HG03039 (cell line): ENCODE results near the gene PHF21B.

ENCODE experiments used
- ATAC-seq: cut with Tn5 transposase; IDR thresholded peaks from one replicate; pipeline ENCODE4 v1.9.1; 2021; ENCODE audit warnings: mild to moderate bottlenecking, moderate library complexity; ENCODE audit not compliant: unreplicated experiment

PHF21B gene

DNA sequence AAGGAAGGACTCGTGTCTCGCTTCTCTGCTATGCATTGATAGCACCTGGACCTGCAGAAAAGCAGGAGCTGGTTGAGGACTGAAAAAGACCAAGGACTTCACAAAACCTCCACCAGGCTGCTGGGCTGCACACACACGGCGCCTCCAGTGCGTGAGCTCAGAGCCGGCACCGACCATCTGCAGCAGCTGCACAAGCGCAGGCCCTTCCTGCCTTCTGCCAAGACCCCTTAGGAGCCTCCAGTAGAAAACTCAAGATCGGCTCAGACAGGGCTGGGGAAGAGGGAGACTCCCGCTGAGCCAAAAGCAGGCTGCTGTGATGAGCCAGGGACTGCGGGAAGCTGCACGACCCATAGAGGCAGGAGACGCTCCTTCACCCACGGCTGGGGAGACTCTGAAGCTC is 70.9 kb downstream of the PHF21B start:
- ATAC-seq, result no peak

DNA sequence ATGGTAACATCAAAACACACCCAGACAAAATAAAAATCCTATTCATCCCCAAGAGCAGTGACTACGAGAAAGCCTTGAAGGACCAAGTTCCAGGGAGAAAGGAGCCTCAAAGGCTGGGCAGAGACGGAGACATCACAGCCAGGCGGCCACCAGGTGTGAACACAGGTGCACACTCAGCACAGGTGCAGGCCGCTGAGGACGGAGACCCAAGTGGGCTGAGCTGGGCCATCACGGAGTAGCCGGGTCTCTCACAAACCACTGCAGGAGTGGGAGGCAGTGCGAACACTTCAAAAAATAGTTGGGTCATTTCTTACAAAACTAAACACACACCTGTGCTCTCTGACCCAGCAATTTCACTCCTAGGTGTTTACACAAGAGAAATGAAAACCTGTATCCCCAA is 72.6 kb downstream of the PHF21B start:
- ATAC-seq, result no peak

DNA sequence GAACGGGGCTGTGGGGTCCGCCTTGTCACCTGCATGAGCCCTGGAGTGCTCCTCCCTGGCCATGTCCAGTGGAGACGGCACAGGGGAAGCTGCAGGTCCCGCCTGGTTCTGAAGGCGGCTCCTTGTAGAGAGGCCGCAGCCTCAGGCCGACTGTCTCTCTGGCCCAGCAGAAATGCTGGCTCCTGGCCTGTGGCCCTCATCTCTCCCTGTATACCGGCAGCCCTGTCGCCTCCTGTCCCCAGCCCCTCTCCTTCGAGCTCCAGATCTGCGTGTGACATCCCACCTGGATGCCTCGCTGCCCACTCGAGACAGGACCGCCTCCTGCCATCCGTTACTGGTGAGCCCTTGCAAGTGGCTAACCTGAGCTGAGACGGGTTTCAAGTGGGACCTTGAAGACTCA is 73.6 kb downstream of the PHF21B start:
- ATAC-seq, result no peak

DNA sequence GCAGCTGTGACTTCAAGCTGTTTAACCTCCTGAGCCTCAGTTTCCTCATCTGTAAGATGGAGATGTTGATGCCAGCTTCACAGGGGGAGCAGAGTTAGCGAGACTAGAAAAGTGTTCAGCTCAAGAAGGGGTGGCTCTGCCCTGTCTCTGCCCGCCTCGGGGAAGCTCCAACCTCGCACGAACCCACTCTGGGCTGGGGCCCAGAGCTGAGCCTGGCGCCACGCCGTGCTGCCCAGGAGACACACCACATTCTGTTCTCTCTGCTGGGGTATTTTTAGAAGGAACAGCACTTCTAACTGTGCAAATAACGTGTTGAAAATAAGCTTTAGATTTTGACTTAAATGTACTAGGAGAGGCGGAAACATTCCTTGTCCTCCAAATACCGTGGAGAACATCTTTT is 74.1 kb downstream of the PHF21B start:
- no peak for ATAC-seq

DNA sequence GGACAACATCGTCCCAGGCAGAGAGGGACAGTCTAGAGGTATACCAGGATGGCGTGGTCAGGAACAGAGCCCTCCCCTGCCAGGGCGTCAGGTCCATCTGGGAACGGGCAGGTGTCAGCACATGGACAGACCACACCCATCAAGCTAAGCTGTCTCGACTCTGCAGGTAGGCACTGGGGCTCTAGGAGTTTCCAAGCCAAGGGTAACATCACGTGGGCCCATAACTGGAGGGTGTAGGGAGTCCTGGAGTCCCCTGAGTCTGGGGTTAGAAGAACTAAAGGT is 75.4 kb downstream of the PHF21B start:
- ATAC-seq, result no peak

DNA sequence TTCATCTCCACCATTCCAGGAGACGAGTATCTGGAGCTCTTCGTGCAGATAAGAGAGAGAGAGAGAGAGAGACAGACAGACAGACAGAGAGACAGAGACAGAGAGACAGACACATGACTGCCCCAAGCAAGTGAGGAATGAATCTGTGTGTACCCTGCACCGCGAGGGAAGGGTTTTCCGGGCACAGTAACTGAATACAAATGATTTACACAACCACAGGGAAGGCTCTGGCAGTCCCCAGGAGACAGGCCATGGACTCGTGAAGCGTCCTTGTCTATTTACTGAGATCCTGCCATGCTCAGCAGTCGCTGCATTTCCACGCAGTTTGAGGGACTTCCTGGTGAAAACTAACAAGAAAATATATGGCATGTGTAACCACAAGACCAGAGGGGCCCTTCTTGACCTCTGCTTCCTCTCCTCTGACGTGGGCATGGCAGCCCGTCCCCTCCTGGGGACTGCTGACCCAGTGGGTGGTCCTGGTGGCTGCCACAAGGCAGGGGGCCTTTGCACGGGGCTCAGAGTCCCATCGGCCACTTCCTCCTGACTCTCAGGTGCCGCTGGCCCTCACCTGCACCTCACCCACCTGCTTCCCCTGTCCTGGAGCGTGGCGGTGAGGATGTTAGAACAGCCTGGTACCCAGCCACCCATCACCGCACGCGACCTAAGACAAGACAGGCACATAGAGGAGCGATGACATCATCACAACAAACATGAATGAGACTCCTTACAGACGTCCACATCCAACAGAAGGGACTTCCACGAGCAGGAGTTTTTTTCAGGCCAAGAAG is 75.9 kb downstream of the PHF21B start:
- ATAC-seq, result no peak

DNA sequence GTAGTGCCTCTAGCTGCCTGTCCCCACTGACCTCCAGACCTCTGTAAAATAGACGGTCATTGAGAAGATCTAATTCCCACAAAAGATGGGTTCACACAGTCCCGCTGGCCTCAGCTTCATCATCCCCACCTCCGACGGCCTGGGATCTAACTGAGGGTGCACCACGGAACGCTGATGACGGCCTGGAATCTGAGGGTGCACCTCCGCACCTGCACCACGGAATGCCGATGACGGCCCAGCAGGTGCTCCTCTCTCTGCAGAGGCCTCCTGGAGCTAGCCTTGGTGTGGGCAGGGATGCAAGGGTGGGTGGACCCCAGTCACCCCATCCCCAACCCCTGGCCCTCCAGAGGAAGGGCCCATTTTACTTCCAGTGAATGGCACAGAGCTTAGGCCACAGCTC is 77.3 kb downstream of the PHF21B start:
- no peak for ATAC-seq

DNA sequence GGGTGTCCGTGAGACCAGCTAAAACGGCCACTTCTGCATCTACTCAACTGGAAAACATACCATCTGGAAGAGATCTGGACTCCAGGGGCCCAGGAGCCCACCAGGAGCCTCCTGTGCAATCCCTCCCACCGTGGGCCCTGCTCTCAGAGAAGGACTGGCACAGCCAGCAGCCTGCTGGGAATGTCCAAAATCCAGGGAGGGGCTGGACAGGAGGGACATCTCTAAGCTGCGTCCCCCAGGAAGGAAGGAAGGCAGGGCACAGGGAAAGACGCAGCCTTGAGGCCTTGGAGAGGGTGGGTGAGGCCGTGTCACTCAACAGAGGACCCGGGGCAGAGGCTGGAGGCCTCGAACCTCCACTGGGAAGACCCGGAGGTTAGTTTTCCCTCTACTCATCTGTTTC is 78.0 kb downstream of the PHF21B start:
- ATAC-seq, result no peak

DNA sequence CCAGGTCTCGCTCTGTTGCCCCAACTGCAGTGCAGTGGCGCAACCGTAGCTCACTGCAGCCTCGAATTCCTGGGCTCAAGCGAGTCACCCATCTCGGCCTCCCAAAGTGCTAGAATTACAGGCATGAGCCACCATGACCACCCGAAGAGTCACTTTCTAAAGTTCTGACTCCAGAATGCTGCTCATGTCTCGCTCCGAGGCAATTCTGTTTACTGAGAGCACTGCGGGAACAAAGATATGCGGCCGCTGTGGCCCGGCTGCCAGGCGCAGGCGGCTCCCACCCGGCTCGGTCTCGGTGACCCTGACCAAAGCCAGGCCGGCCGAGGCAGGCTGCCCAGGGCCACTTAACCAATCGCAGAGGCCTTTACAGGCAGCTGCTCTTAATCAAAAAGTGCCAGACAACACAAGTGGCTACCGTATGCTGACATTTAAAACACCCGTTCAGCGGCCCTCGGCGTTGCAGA is 78.7 kb downstream of the PHF21B start:
- no peak for ATAC-seq

DNA sequence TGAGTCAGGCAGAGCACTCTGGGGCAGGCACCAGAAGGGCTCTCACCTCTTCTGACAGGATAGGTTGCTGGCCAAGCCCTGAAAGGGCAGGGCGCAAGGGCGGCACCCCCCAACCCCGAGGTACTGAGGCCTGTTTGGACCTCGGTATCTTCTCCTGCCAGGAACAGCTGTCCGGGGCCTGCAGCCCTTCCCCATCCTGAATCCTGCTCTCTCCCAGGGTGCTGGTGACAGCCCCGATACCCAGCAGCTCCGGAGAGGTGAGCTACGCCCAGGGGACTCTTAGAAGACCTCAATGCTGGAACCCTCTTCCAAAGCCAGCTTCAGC is 79.1 kb downstream of the PHF21B start:
- no peak for ATAC-seq

DNA sequence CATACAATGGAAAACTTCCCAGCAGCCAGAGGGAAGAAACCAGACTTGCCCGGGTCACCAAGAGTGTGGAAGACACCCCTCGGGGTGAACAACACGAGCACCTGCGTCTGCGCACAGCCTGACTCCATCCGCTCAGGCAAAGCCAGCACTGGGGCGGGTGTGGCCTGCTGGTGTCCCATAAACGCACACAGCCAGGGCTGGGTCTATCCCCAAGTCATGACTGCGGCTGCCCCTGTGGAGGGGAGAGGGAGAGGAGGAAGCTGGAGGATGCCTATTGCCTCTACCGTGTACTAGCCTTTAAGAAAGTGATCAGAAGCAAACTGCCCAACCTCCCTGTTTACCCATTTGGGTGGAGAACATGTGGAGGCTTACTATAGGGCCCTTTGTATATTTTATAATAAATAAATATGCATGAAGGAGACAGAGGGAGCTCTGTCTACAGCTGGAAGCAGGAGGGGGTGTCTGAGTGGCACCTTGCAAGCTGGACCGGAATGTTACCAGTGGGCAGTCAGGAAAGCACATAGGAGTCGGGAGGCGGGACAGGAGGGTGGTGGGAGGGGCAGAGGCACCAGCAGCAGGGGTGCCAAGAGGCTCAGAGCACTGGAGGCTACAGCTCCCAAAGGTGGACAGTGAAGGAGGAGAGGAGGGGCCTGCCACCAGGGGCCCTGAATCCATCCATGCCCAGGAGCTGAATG is 79.6 kb downstream of the PHF21B start:
- no peak for ATAC-seq

DNA sequence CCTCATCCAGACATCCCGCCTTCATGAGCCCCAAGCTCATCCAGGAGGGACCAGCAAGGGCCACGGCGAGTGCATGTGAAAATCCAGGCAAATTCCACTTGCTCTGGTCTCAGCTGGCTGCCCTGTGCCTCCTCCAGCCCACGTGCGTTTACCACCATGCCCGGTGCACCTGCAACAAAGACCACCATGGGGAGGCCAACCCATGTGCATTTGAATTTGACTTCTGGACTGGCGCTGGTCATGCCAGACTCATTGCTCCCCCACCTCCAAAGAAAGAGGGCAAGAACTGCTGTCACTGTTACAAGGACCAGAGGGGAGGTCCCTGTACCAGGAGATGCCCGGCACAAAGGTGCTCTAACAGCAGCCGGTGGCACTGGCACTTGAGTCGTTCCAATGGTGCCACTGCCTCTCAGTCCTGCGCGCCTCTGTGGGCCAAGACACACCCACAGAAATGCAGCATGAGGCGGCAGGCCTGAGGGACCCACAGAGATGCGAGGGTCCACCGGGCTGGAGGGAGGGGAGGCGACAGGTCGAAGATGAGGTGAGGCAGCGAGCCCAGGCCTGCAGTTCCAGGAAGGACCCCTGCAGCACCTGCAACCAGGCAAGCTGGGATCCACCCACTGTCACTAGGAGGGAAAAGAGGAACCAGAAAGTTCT is 80.3 kb downstream of the PHF21B start:
- no peak for ATAC-seq

DNA sequence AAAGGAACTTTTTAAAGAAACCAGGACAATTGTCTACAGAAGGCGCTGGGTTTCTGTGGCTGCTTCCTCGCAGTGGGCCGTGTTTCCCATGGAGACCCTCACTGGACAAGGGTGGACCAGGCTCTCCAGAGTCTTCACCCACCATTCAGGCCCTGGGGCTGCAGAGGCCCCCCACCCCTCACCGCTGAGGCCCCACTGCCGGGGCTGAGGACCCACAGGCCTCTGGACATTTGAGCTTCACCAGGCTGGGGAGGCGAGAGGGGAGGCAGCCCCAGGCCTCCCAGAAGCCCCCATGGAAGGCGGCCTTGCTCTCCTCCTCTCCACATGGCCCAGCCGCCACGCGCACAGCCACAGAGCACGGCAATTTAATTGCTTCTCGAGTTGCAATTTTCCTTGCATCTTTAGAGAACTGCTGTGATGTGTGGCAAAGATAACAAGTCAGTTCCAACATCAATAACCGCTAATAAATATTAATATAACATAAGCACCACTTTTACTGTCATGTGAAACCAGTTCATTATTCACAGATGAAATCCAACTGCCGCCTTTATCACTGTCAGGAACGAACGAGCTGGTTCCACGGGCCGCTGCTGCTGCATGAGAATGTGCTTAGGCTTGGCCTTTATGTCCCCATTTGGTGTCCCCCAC is 81.0 kb downstream of the PHF21B start:
- ATAC-seq, result no peak

DNA sequence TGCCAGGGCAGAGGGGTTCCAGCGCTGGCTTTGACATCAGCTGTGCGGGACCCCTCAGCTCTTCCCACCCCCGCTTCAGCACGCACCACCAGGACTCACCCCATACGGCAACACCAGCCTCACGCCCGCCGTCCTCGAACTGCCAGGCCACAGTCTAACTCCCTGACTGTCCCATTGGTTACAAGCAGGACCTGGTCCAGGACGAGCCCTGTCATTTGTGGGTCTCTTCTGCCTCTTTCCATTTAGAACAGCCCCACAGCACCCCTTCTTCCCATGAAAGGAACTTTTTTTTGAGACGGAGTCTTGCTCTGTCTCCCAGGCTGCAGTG is 81.7 kb downstream of the PHF21B start:
- ATAC-seq, result no peak

DNA sequence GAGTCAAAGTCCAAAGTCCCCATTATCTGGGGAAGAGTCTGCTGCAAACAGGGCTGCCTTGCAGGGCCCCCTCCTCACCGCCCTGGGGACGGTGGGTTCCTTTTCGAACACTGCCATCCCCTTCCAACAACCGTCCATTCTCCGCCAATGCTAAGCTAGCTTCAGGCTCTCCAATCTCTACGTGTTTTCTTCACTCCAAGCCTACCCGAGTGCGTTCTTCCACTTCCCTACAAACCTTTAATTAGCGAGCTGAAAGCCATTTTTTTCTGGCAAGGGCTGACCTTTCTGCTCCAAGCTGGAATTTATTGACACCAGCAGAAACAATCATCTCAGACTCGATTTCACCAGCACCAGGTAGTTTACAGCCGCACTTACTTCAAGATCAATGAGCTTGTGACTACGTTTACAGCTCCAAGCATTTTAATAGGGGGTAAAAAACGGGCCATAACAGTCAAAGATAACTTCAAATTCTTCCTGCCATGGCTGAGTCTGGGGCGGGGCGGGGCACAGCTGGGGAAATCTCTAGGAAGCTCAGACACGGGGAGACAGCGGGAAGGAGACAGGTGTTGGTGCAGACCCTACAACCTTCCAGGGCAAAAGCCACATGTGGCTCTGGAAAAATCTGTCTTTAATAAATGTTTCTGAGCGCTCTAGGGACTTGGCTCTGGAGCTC is 82.2 kb downstream of the PHF21B start:
- ATAC-seq, result no peak

DNA sequence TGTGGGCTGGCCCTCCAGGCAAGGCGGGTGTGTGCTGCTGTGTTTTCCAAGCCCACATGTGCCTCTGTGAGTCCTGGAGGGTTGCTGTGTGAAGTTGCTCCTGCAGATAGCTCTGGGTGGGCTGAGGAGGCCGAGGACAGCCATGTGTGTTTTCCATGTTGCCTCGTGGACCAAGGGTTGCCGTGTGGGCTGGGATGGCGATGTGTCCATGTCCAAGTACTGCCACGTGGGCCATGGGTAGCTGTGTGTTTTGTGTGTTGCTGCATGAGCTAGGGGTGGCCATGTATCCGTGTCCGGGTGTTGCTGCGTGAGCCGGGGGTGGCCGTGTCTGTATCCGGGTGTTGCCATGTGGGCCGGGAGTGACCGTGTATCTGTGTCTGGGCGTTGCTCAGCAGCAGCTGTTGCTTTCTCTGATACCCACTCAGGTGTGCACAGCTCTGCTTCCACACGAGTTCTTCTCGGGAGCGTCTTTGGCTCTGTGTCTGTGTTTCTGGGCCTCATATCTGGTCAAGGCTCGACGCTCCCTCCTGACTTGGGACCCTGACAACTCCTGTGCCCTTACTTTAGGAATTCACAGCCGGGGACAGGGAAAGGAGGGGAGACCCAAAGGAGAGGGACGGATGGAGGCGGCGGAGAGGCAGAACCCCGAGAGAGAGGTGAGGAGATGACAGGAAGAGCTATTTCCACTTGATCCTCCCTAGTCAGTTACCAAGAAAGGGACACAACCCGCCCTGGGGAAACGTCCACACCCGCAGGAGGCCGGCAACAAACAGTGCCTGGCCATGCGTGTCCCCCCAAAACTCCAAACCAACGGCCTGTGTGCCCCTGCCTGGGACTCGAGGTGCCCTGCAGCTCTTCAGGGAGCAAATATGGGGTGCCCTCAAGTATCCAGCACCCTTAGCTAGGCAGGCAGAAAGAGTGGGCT is 83.1 kb downstream of the PHF21B start:
- ATAC-seq, result no peak

DNA sequence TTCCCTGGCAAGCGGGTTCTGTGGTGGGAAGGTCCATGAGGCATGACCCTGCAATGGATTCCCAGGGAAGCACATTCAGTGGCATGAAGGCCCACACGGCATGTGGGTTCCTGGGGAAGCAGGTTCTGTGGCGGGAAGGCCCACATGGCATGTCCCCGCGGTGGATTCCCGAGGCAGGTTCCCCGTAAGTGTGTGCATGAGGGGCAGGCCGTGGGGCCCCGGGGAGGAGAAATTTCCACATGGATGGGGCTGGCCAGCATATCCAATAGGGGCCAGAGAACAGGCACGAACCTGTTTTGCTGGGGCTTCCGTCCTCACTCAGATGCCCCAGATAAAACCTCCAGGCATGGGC is 83.7 kb downstream of the PHF21B start:
- ATAC-seq, result no peak

DNA sequence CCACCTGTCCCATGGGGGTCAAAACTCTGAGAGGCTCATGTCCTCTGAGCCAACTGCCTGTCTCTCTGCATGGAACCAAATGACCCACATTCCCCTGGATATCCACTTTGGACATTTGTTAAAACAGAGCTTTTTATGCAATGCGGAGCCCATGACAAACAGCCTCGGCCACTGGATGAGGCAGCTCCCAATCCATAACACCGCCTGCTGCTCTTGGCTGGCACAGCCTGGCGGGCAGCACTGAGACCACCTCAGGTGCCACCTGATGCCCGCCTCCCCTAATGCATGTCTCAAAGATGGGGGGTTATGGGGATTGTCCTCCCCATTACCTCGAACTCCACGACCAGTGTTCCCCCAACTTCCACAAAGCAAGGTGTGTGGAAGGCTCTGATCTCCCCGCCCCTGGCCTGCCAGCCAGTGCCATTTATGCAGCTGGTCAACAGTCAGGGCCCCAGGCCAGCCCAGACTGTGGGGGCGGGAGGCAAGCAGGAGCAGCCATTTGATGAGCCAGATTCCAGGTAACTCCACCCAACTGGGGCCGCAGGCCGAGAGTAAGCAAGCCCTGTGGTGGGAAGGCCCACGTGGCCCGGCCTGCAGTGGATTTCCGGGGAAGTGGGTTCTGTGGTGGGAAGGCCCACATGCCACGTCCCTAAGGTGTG is 84.2 kb downstream of the PHF21B start:
- no peak for ATAC-seq

DNA sequence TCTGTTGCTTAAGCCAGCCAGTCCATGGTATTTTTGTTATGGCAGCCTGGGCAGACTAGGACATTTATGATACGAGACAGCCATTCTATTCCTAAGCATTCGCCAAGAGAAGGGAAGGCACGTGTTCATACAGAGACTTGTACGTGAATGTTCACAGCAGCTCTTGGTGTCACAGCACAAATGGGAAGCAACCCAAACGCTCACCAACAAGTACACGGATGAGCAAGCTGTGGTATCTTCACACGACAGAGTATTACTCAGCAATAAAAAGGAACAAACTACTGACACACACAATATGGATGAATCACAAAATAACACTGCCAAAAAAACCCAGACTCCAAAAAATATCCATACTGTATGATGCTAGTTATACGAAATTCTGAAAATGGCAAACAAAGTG is 85.1 kb downstream of the PHF21B start:
- ATAC-seq, result no peak

DNA sequence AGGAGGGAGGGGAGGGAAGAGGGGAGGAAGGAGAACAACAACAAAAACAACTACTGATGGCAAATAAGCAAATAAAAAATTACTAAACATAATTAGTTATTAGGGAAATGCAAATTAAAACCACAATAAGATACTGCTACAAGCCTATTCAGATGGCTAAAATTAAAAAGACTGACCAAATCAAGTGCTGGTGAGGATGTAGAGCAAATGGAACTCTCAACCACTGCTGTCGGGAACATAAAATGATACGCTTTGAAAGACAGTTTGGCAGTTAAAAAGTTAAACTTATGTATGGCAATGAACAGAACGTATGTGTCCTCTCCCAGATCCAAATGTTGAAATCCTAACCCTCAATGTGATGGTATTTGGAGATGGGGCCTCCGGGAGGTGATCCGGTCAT is 85.7 kb downstream of the PHF21B start:
- ATAC-seq, result no peak
